NCI-H460 (cell line): ENCODE measurements around the gene PHF20. TPM values are rescaled to one million over a fixed set of nuclear protein-coding genes. Genes with fewer than 3 reads are reported as not detected.
"Not testable (repeated sequence)": the region's sequence is repeated elsewhere in the genome, so short reads cannot be mapped to it uniquely, and the experiment has no call there.

ENCODE experiments used
- DNase-seq: peaks from one replicate; pipeline ENCODE4 v3.0.0-alpha.2; 2016; ENCODE audit warnings: low read depth; ENCODE audit errors: extremely low read depth
- total RNA-seq: library from RNA; depleted of rRNA; stranded (reverse); fragments of >200 nt; shearing (Covaris generic); gene quantifications from 2 replicates; pipeline ENCODE4 v1.2.3, GENCODE V29; 2014

PHF20 gene
- total RNA-seq, 1 experiment from 2014 or later = 112 TPM

- DNase-seq = no peak
These were observed 1.4 kb downstream of the PHF20 start for GRCh38 chr20:35773154-35773751.

- DNase-seq = no peak
These were observed 2.6 kb downstream of the PHF20 start for GRCh38 chr20:35774391-35774790.

DNA sequence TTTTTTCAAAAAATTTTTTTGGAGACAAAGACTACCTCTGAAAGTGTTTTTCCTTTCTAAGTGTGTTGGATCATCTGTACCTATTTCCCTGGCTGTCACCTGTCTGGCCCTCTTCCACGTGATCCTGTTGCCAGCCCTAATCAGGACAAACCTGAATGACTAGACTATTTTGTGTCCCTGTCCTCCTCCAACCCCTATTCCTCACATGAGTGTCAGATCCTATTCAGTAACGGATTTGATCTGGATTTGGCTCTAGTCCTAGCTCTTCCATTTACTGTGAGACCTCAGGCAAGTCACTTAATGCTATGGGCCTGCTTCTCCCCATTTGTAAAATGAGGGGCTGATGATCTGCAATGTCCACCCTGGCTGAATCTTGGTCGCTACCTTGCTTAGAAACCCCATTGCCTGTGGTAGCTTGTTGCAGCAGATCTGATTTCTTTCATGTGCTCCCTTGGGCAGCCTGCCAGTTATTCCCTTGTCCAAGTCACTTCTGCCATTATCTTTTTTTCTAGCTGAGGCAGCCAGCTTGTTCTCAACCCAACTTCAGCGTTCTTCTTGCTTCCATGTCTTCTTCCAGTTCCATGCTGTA lies 4.8 kb downstream of the PHF20 start:
- peak; percentile 25 for DNase-seq

- not testable (repeated sequence) for DNase-seq
These were observed 12.0 kb downstream of the PHF20 start for GRCh38 chr20:35783811-35784210.

DNA sequence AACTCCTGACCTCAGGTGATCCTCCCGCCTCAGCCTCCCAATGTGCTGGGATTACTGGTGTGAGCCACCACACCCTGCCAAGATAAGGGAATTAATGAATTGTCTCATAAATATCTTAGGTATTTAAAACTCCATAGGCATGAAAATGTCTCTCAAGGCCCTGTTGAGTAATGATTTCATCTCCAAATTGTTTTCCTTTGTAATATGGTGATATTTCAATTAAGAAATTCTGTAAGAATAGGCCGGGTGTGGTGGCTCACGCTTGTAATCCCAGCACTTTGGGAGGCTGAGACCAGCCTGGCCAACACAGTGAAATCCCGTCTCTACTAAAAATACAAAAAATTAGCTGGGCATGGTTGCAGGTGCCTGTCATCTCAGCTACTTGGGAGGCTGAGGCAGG lies 13.7 kb downstream of the PHF20 start:
- DNase-seq = not testable (repeated sequence)

- DNase-seq = no peak
These were observed 17.0 kb downstream of the PHF20 start for GRCh38 chr20:35788796-35789195.

- DNase-seq = no peak
These were observed 19.3 kb downstream of the PHF20 start for GRCh38 chr20:35791097-35791496.

- DNase-seq = no peak
These were observed 20.0 kb downstream of the PHF20 start for GRCh38 chr20:35791821-35792220.

DNA sequence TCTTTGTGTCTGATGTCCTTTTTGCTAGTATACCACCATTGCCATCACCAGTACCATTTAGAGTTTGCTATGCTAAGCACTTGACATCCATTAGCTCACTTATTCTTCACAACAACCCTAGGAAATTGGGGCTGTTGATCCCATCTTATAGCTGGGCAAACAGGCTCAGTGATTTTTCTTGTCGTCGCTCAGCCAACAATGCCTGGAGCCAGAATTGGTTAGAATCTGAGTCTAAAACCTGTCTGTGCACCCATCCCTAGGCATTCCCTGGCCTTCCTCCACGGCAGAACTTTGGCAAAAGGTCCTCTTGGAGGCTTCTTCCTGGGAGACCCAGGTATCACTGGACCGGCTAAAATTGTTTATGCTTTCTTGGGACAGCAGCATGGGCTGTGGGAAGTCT lies 20.9 kb downstream of the PHF20 start:
- DNase-seq = no peak

DNA sequence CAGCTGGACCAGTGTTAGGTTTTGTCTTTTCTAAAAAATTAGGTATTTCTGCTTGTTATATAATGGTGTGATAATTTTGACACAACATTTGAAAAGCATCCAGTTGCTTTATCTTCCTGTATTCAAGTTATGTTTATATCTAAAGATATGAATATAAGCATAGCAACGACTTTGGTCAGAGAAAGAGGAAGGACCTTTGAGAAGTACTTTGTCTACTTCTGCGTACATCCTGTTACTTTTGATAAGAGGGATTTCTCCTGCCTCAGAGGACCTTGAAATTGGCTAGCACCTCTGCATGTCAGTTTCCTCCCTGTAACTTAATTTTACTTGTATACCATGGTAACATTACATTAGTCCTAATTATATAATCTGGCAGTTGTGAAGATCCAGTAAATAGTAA lies 24.8 kb downstream of the PHF20 start:
- DNase-seq = no peak

DNA sequence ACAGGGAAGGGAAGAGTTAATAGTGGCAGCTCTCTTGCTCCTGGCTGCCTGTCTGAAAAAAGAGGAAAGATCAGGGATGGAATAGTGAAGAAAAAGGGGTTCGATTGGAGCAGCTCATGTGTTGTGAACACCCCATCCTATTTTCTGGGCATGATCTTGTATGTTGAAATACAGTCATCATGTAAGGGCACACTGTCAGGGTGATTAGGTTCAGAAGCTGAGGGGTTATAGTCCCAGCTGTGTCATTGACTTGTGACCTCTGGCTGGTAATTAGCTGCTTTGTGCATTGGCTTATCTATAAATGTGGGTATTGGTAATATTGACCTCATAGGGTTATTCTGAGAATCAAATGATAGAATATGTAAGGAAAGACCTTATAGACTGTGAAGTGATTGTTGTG lies 30.1 kb downstream of the PHF20 start:
- DNase-seq = no peak

- no peak for DNase-seq
These were observed 34.3 kb downstream of the PHF20 start for GRCh38 chr20:35806075-35806474.

DNA sequence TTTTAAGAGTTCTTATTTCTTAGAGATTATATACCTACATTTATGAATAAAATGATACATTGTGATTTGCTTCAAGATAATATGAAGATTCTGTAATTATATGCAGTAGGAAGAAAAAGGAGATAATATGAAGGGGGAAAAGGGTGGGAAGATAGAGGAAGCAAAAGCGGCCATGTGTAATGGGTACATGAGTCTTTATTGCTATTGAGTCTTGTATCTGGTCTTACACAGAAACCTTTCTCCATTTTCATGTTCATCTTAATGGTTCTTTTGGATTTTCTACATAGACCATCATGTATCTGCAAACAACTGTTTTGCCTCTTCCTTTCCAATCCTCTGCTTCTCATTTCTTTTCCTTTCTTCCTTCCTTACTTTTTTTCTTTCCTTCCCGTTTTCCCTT lies 36.1 kb downstream of the PHF20 start:
- DNase-seq = no peak

DNA sequence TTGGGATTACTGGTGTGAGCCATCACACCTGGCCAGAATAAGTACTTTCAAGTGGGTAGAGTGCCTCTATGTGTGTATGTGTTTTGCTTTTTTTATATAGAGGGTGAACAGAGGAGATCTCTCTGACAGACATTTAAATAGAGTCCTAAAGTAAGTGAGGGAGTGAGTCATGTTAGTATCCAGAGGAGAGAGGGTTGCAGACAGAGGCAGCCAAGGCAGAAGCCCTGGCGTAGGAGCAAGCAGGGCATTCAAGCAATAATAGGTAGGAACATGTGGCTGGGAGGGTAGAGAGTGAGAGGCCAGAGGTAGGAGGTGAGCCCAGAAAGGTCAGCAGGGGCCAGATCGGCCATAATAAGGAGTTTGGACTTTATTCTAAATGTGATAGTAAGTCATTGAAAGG lies 48.9 kb downstream of the PHF20 start:
- no peak for DNase-seq

GRCh38 chr20:35821807-35822242 lies 50.0 kb downstream of the PHF20 start:
- no peak for DNase-seq

GRCh38 chr20:35823147-35823546 lies 51.3 kb downstream of the PHF20 start:
- no peak for DNase-seq

DNA sequence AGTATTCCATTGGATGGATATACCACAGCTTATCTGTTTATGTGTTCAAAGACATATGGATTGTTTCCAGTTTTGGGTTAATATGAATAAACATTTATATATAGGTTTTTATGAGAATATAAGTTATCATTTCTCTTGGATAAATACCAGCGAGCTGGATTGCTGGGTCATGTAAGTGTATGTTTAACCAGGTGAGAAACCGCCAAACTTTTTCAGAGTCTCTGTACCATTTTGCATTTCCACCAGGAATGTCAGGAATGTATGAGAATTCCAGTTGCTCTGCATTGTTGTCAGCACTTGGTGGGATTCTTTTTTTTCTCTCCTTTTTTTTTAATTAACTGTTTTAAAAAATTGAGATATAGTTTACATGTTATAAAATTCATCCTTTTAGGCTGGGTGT lies 52.1 kb downstream of the PHF20 start:
- DNase-seq = no peak

DNA sequence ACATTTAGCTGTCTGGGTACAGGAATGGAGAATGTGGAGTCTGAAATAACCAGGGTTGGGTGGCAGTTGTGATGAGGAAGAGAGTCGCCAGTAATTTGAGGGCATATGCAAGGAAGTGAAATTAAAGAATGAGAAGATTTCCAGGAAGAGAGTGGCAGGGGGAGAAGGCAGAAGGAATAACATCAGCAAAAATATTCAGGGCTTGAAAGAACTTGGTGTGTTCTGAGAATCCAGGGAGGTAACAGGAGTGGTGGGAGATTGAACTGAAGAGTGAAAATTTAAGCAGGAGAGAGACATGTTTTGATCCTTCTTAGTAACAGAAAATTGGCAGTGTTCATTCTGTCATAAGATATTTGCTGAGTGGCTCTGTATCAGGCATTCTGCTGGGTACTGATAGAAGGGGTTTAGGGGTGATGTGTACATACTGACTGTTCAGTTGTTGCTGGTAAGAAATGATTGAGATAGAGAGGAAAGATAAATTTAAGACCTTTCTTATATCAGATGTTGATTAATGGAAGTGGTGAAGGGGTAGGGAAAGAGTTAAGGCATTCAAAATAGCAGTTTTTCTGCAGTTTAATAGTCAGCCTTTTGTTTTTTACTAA lies 54.7 kb downstream of the PHF20 start:
- no peak for DNase-seq

DNA sequence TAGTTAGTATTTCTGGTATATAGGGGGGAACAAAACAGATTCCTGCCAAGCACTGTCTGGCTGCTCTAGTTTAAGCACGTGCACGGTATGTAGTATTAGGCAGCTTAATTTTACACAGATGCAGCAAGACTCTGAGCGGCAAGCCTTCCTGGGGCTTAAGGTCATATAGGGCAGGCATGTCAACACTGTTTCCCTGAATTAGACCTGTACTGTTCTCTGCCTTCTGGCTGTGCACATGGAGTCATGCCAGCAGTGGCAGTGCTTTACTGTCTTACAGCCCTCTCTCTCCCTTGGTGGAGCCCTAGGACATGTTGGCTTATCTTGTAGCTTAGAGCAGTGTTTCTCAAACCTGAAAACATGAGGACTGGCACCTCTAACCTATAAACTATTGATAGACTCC lies 56.6 kb downstream of the PHF20 start:
- no peak for DNase-seq

DNA sequence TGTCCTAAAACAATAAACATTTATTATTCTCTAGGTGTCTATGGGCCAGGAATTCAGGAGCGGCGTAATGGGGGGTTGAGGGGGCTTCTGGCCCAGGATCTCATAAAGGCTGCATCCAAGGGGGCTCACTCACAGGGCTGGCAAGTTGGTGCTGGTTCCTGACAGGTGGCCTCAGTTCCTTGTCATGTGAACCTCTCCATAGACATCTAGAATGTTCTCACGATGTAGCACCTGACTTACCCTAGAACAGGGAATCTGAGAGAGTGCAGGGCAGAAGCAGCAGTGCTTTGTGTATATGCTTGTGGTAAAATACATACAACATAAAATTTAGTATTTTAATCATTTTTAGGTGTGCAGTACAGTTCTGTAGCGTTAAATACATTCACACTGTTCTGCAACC lies 57.1 kb downstream of the PHF20 start:
- DNase-seq = no peak

DNA sequence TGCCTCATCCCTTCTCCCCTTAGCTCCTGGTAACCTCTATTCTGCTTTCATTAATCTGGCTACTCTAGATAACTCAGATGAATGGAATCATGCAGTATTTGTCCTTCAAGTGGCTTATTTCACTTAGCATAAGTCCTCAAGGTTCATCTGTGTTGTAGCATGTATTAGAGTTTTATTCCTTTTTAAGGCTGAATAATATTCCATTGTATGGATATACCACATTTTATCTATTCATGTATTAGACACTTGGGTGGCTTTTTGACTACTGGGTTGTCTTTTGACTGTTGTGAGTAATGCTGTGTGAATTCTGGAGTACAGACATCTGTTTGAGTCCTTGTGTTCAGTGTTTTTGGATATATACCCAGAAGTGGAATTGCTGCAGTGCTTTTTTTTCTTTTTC lies 58.4 kb downstream of the PHF20 start:
- no peak for DNase-seq

DNA sequence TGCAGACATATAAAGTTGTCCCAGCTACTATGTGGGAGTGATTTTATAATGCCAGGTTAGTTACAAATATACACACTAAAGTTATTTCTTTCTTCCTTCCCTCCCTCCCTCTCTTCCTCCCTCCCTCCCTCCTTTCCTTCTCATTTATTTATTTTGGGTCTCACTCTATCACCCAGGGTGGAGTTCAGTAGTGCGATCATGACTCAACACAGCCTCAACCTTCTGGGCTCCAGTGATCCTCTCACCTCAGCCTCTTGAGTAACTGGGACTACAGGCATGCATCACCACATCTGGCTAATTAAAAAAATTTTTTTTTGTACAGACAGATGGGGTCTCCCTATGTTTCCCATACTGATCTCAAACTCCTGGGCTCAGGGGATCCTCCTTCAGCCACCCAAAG lies 59.2 kb downstream of the PHF20 start:
- DNase-seq = no peak

DNA sequence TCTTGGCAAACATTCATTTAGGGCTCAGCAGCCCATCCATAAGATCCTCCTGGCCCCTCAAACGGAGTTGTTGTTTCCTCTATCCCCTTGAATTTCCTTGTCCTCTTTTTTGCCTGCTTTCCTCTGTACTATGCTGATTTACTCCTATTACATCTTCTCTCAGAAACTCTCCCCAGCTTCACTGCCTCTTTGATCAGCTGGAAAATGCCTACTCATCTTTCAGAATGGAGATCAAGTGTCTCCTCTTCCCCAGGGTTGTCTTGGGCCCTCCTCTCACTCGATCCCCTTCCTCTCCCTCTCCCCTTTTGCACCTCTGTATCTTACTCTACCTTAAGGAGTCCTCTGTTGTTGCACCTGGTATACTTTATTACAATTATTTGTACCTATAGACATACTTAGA lies 60.2 kb downstream of the PHF20 start:
- DNase-seq = no peak
